CD8-positive, alpha-beta memory T cell (primary cell): ENCODE data around the gene ZNF335. TPM values are rescaled to one million over a fixed set of nuclear protein-coding genes. Genes with fewer than 3 reads are reported as not detected.

Experiments used
- CTCF ChIA-PET: fragments of 350-600 bp; sonication (Branson Sonifier 250); formaldehyde crosslinking; loops from one replicate; lab custom pipeline; 2021; ENCODE audit warnings: antibody characterized with exemption; lab: Charles Lee
- POLR2A ChIA-PET: fragments of 350-600 bp; sonication (Branson Sonifier 250); formaldehyde crosslinking; loops from one replicate; lab custom pipeline; 2021; ENCODE audit warnings: antibody characterized with exemption; lab: Charles Lee
- DNase-seq, 5 donors: peaks; one replicate each; pipeline versions ENCODE4 v3.0.0 to v3.0.0-alpha.2; 2020 to 2022; ENCODE audit warnings: mixed read lengths in 1 of 5
- H3K27ac ChIP-seq: one replicate; pipeline ENCODE4 v1.7.0; 2013; ENCODE audit warnings: low read depth, mild to moderate bottlenecking, low read length, moderate library complexity
- H3K27me3 ChIP-seq: 2 replicates; pipeline ENCODE4 v1.7.0; 2013; ENCODE audit warnings: low read length, mild to moderate bottlenecking; ENCODE audit not compliant: insufficient read depth, poor library complexity, severe bottlenecking
- H3K36me3 ChIP-seq: 2 replicates; pipeline ENCODE4 v1.7.0; 2013; ENCODE audit warnings: mild to moderate bottlenecking, low read length, moderate library complexity; ENCODE audit not compliant: insufficient read depth
- H3K4me1 ChIP-seq: 2 replicates; pipeline ENCODE4 v1.7.0; 2013; ENCODE audit warnings: mild to moderate bottlenecking, low read length, moderate library complexity; ENCODE audit not compliant: insufficient read depth
- H3K4me3 ChIP-seq: 2 replicates; pipeline ENCODE4 v1.7.0; 2013; ENCODE audit warnings: mild to moderate bottlenecking, low read length
- H3K9me3 ChIP-seq: 2 replicates; pipeline ENCODE4 v1.7.0; 2013; ENCODE audit warnings: mild to moderate bottlenecking, low read length
- H3K27ac Mint-ChIP-seq, 8 donors: one replicate each; pipeline ENCODE4 v1.8.0; 2020 to 2021; ENCODE audit warnings: mixed read lengths in 8 of 8, mild to moderate bottlenecking in 6 of 8, inconsistent platforms in 3 of 8, moderate library complexity in 3 of 8
- H3K27me3 Mint-ChIP-seq, 2 donors: one replicate each; pipeline ENCODE4 v1.8.0; 2020 to 2021; ENCODE audit warnings: mixed read lengths in 2 of 2, mild to moderate bottlenecking in 1 of 2, moderate library complexity in 1 of 2
- H3K36me3 Mint-ChIP-seq, 3 donors: one replicate each; pipeline ENCODE4 v1.8.0; 2020 to 2021; ENCODE audit warnings: mixed read lengths in 3 of 3, inconsistent platforms in 1 of 3, mild to moderate bottlenecking in 1 of 3
- H3K4me1 Mint-ChIP-seq, 3 donors: one replicate each; pipeline ENCODE4 v1.8.0; 2020 to 2021; ENCODE audit warnings: mixed read lengths in 3 of 3, inconsistent platforms in 1 of 3, mild to moderate bottlenecking in 1 of 3
- H3K4me3 Mint-ChIP-seq, 7 donors: one replicate each; pipeline ENCODE4 v1.8.0; 2020 to 2021; ENCODE audit warnings: mixed read lengths in 7 of 7, mild to moderate bottlenecking in 6 of 7, moderate library complexity in 4 of 7, inconsistent platforms in 2 of 7
- H3K9me3 Mint-ChIP-seq, 5 donors: one replicate each; pipeline ENCODE4 v1.8.0; 2020 to 2022; ENCODE audit warnings: mixed read lengths in 5 of 5, mild to moderate bottlenecking in 3 of 5, moderate library complexity in 2 of 5, inconsistent platforms in 1 of 5
- polyA plus RNA-seq: library from polyadenylated mRNA; unstranded; fragments of 300-500 nt; fragmentation: Illumina TruSeq; gene quantifications from one replicate; pipeline ENCODE4 v1.2.3, GENCODE V29; 2021
- total RNA-seq, 2 experiments: library from RNA; stranded (reverse); gene quantifications; one replicate each; pipeline ENCODE4 v1.2.3, GENCODE V29; 2021

ZNF335 gene
- total and polyA plus RNA-seq, 3 experiments from 2014 or later: 14.6 to 38.3 (median 37.5) TPM

GRCh38 chr20:45948742-45949541 is 23.1 kb downstream of the ZNF335 start:
- Mint-ChIP-seq H3K4me3 (no peak overlapping the region), H3K27me3 (no peaks in the 10 kb centered on the region), H3K9me3 (no peaks in the 10 kb centered on the region), H3K4me1 (peaks cover 8 to 30% (median 19%) of the 10 kb centered on the region in 3 donors), H3K27ac (peak overlapping the region in 5 of 8 donors; percentile 12 to 85 (median 66)), H3K36me3 (peaks cover 4 to 99% (median 7%) of the 10 kb centered on the region in 3 donors)
- H3K27ac ChIP-seq: no peak overlapping the region
- POLR2A ChIA-PET: interaction anchor here (0.5 to 4.4 kb wide), 3 partner anchors 15 to 21 kb away, joined by 6 to 26 read pairs (median 14); partner anchors contain the start of gene PCIF1
- no peaks in the 10 kb centered on the region for H3K27me3 ChIP-seq
- H3K4me3 ChIP-seq: no peak overlapping the region
- peaks cover 10% of the 10 kb centered on the region for H3K4me1 ChIP-seq
- peaks cover 86% of the 10 kb centered on the region for H3K36me3 ChIP-seq
- H3K9me3 ChIP-seq: no peaks in the 10 kb centered on the region
- CTCF ChIA-PET: interaction anchor here (0.7 to 1.3 kb wide), 4 partner anchors 15 to 150 kb away, joined by 3 to 6 read pairs (median 4); partner anchors contain the start of gene PCIF1
- no peak for DNase-seq

GRCh38 chr20:45948261-45948733 is 23.7 kb downstream of the ZNF335 start:
- H3K36me3 Mint-ChIP-seq: peaks cover 4 to 99% (median 8%) of the 10 kb centered on the region in 3 donors
- DNase-seq: no peak
- H3K4me3 Mint-ChIP-seq: no peak overlapping the region
- H3K27ac Mint-ChIP-seq: peak overlapping the region in 2 of 8 donors; percentile 17 to 63
- ChIA-PET CTCF (interaction anchor here (0.7 kb wide), 1 partner anchor 22 kb away, joined by 4 read pairs; no protein-coding TSS in a partner anchor), POLR2A (interaction anchor here (3.4 to 4.4 kb wide), 2 partner anchors 14 to 22 kb away, joined by 14 to 26 read pairs; partner anchors contain the start of gene PCIF1)
- no peak overlapping the region for H3K4me3 ChIP-seq
- H3K9me3 ChIP-seq: no peaks in the 10 kb centered on the region
- H3K36me3 ChIP-seq: peaks cover 88% of the 10 kb centered on the region
- H3K4me1 ChIP-seq: peaks cover 10% of the 10 kb centered on the region
- H3K27ac ChIP-seq: no peak overlapping the region
- no peaks in the 10 kb centered on the region for H3K27me3 ChIP-seq
- H3K4me1 Mint-ChIP-seq: peaks cover 8 to 32% (median 19%) of the 10 kb centered on the region in 3 donors
- no peaks in the 10 kb centered on the region for H3K9me3 Mint-ChIP-seq
- H3K27me3 Mint-ChIP-seq: no peaks in the 10 kb centered on the region

DNA sequence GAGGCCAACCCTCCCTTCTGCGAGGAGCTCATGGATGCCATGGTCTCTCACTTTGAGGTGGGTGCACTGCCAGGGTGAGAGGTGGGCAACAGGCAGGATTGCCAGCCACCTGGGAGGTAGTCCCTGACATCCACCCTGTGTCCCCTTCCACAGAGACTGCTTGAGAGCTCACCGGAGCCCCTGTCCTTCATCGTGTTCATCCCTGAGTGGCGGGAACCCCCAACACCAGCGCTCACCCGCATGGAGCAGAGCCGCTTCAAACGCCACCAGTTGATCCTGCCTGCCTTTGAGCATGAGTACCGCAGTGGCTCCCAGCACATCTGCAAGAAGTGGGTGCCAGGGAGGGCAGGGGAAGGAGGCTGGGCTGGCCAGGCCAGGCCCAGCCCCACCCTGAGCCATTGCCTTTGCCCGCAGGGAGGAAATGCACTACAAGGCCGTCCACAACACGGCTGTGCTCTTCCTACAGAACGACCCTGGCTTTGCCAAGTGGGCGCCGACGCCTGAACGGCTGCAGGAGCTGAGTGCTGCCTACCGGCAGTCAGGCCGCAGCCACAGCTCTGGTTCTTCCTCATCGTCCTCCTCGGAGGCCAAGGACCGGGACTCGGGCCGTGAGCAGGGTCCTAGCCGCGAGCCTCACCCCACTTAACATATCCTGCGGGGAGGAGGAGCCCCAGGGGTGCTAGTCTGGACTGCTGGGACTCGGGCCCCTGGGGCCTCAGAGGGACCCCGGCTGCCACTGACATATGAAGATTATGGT is 24.7 kb downstream of the ZNF335 start:
- Histone ChIP-seq H3K9me3 (no peaks in the 10 kb centered on the region), H3K4me1 (peaks cover 10% of the 10 kb centered on the region), H3K4me3 (no peak overlapping the region), H3K27me3 (no peaks in the 10 kb centered on the region), H3K27ac (no peak overlapping the region), H3K36me3 (peaks cover 87% of the 10 kb centered on the region)
- H3K27ac Mint-ChIP-seq: peak overlapping the region in 4 of 8 donors; percentile 70 to 97 (median 84)
- H3K4me3 Mint-ChIP-seq: peak overlapping the region in 1 of 7 donors; percentile 32
- ChIA-PET CTCF (interaction anchor here (0.9 kb wide), 2 partner anchors 19 to 25 kb away, joined by 3 read pairs; partner anchors contain the start of gene ZNF335), POLR2A (interaction anchor here (1.2 to 3.4 kb wide), 2 partner anchors 10 to 23 kb away, joined by 3 to 14 read pairs; no protein-coding TSS in a partner anchor)
- H3K36me3 Mint-ChIP-seq: peaks cover 4 to 96% (median 8%) of the 10 kb centered on the region in 3 donors
- H3K9me3 Mint-ChIP-seq: no peaks in the 10 kb centered on the region
- peaks cover 8 to 31% (median 19%) of the 10 kb centered on the region in 3 donors for H3K4me1 Mint-ChIP-seq
- DNase-seq: no peak
- no peaks in the 10 kb centered on the region for H3K27me3 Mint-ChIP-seq

DNA sequence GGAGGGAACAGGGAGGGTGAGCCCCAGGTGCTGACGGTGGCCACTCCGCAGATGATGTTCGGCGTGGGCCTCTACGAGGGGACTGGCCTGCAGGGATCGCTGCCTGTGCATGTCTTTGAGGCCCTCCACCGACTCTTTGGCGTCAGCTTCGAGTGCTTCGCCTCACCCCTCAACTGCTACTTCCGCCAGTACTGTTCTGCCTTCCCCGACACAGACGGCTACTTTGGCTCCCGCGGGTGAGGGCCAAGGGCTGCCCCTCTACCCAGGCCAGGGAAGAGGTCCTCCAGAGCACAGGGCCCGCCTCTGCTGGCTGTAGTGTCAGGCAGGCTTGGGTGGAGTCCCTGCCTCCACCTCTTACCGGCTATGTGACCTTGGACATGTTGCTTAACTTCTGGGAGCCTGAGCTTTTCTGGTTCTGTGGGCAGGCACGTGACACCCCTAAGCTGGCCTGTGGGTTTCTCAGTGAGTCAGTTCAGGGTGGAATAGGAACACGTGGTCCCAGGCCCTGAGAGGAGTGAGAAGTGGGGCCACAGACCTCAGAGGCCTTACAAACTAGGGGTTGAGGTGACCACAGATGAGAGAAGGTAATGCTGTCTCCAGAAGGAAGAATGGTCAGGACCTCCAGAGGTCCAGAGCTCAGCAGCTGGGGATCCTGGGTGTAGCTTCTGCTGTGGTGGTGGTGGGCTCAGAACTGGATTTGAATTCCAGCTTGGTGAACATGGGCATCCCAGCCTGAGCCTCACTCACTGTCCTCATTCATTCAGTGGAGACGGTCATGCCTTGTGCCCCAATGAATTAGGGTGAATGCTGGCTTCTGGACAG is 25.6 kb downstream of the ZNF335 start:
- CTCF ChIA-PET: interaction anchor here (0.9 to 1.0 kb wide), 2 partner anchors 24 to 26 kb away, joined by 3 read pairs; partner anchors contain the start of gene ZNF335
- POLR2A ChIA-PET: interaction anchor here (0.6 to 3.4 kb wide), 3 partner anchors 9 to 58 kb away, joined by 3 to 14 read pairs (median 3); no protein-coding TSS in a partner anchor
- H3K4me3 Mint-ChIP-seq: peak overlapping the region in 5 of 7 donors; percentile 32 to 70 (median 52)
- peaks cover 4 to 22% (median 15%) of the 10 kb centered on the region in 3 donors for H3K4me1 Mint-ChIP-seq
- no peaks in the 10 kb centered on the region for H3K9me3 ChIP-seq
- no peaks in the 10 kb centered on the region for H3K27me3 ChIP-seq
- H3K36me3 ChIP-seq: peaks cover 78% of the 10 kb centered on the region
- peak overlapping the region; percentile 3 for H3K27ac ChIP-seq
- no peaks in the 10 kb centered on the region for H3K27me3 Mint-ChIP-seq
- peak overlapping the region; percentile 47 to 97 (median 77) for H3K27ac Mint-ChIP-seq
- peaks cover 10% of the 10 kb centered on the region for H3K4me1 ChIP-seq
- H3K36me3 Mint-ChIP-seq: peaks cover 4 to 91% (median 4%) of the 10 kb centered on the region in 3 donors
- no peaks in the 10 kb centered on the region for H3K9me3 Mint-ChIP-seq
- no peak overlapping the region for H3K4me3 ChIP-seq
- peak in 3 of 5 donors; percentile 28 to 73 (median 57) for DNase-seq

- Histone ChIP-seq H3K4me3 (no peak overlapping the region), H3K4me1 (peaks cover 10% of the 10 kb centered on the region), H3K36me3 (peaks cover 77% of the 10 kb centered on the region), H3K9me3 (no peaks in the 10 kb centered on the region), H3K27ac (no peak overlapping the region), H3K27me3 (no peaks in the 10 kb centered on the region)
- CTCF ChIA-PET: interaction anchor here (1.0 kb wide), 1 partner anchor 25 kb away, joined by 3 read pairs; no protein-coding TSS in a partner anchor
- Mint-ChIP-seq H3K27me3 (no peaks in the 10 kb centered on the region), H3K27ac (peak overlapping the region in 7 of 8 donors; percentile 7 to 97 (median 70)), H3K4me1 (peaks cover 4 to 20% (median 15%) of the 10 kb centered on the region in 3 donors), H3K9me3 (no peaks in the 10 kb centered on the region), H3K4me3 (peak overlapping the region in 2 of 7 donors; percentile 19 to 70), H3K36me3 (peaks cover 4 to 90% (median 4%) of the 10 kb centered on the region in 3 donors)
- no peak for DNase-seq
- POLR2A ChIA-PET: interaction anchor here (1.2 kb wide), 1 partner anchor 9 kb away, joined by 3 read pairs; no protein-coding TSS in a partner anchor
Observed at GRCh38 chr20:45945678-45946148, 26.3 kb downstream of the ZNF335 start.

- ChIA-PET CTCF (interaction anchor here (1.3 to 3.8 kb wide), 2 partner anchors 24 to 54 kb away, joined by 3 to 26 read pairs; partner anchors contain the start of genes CTSA, NEURL2 and ZNF335), POLR2A (no interaction called here)
- H3K27me3 Mint-ChIP-seq: no peaks in the 10 kb centered on the region
- H3K4me1 Mint-ChIP-seq: peaks cover 4 to 20% (median 15%) of the 10 kb centered on the region in 3 donors
- H3K36me3 ChIP-seq: peaks cover 77% of the 10 kb centered on the region
- no peak overlapping the region for H3K4me3 Mint-ChIP-seq
- H3K4me1 ChIP-seq: peaks cover 10% of the 10 kb centered on the region
- H3K27ac Mint-ChIP-seq: peak overlapping the region in 6 of 8 donors; percentile 7 to 97 (median 66)
- H3K4me3 ChIP-seq: no peak overlapping the region
- no peaks in the 10 kb centered on the region for H3K9me3 Mint-ChIP-seq
- no peak overlapping the region for H3K27ac ChIP-seq
- no peaks in the 10 kb centered on the region for H3K9me3 ChIP-seq
- no peaks in the 10 kb centered on the region for H3K27me3 ChIP-seq
- DNase-seq: no peak
- H3K36me3 Mint-ChIP-seq: peaks cover 4 to 89% (median 4%) of the 10 kb centered on the region in 3 donors
Observed at GRCh38 chr20:45944965-45945677, 26.9 kb downstream of the ZNF335 start.
